Measurements from ENCODE around the gene PREB. TPM values are rescaled to one million over a fixed set of nuclear protein-coding genes. Genes with fewer than 3 reads are reported as not detected.
A peak's percentile ranks its signal among the peaks of the same experiment; 100 is the strongest.

PREB gene, protein sequence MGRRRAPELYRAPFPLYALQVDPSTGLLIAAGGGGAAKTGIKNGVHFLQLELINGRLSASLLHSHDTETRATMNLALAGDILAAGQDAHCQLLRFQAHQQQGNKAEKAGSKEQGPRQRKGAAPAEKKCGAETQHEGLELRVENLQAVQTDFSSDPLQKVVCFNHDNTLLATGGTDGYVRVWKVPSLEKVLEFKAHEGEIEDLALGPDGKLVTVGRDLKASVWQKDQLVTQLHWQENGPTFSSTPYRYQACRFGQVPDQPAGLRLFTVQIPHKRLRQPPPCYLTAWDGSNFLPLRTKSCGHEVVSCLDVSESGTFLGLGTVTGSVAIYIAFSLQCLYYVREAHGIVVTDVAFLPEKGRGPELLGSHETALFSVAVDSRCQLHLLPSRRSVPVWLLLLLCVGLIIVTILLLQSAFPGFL
- 10 to 100 TPM; 41.6 to 57.2 (median 48.7) TPM for total RNA-seq
- 10 to 100 TPM; 60.9 to 73.7 TPM for polyA plus RNA-seq
- long read RNA-seq, donor 1, transcript PREB-201 (9 exons, 2,166 nt): major isoform, 74 of 100 reads
- long read RNA-seq, donor 1, partial matches to known transcripts: 12 of 100 reads
- long read RNA-seq, donor 1, other reads (novel, unspliced or antisense): 11 of 100 reads
- long read RNA-seq, donor 2, transcript PREB-201 (9 exons, 2,166 nt): major isoform, 86 of 135 reads
- long read RNA-seq, donor 2, partial matches to known transcripts: 25 of 135 reads
- long read RNA-seq, donor 2, other reads (novel, unspliced or antisense): 21 of 135 reads
- long read RNA-seq, donor 3, transcript PREB-201 (9 exons, 2,166 nt): major isoform, 218 of 267 reads
- long read RNA-seq, donor 3, partial matches to known transcripts: 15 of 267 reads
- long read RNA-seq, donor 3, other reads (novel, unspliced or antisense): 32 of 267 reads

DNA sequence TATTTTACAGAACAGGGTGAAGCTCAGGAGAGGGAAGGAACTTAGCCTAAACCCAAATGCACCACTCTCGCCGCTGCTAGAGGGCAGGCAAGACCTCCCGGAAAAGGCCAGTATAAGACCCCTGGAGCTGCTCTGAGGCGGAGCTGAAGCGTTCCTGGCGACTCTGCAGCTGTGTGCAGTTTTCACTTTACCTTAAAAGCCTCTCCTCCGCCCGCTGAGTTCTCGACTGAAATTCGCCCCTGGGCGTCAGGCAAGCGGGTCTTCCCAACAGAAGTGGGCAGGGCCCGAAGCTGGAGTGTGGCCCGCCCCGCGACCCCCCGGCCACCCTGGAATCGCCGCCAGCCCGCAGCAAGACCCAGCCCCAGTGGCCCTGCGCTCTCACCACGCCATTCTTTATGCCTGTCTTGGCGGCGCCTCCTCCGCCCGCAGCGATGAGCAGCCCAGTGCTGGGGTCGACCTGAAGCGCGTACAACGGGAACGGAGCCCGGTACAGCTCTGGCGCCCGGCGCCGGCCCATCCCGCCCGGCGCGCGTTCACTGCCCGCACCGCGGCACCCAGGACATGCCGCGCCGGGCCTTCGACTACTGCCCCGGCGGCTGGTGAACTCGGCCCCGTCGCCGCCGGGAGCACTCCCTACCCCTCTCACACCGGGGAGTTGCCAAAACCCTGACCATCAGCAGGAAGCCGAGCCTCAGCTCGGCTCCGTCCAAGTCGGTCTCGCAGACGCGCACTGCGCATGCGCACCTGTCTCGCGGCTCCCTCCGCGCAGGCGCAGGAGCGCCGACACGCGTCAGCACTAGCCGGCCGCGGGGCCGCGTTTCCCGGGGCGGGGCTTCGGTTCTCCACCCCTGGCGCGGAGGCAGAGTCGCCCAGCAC is at the start of gene PREB:
TSS of gene PREB (minus strand) at position 732 of the 876 bp plus-strand sequence. CDS start at position 517, 215 bp downstream.
- 0 to 1% methylated on average over 75 to 86 of the region's 86 CpGs for WGBS, 2 donors
- DNase-seq (peak; percentile 97 to 99), ATAC-seq (peak; percentile 94 to 98 (median 98))
- H3K36me3 ChIP-seq: peaks cover 0 to 41% (median 28%) of the 10 kb centered on the region in 9 donors
- peak within 1 kb of the TSS; percentile 75 to 96 (median 90) for H3K27ac ChIP-seq
- peaks cover 5 to 19% (median 15%) of the 10 kb centered on the region in 9 donors for H3K4me1 ChIP-seq
- H3K27me3 ChIP-seq: no peaks in the 10 kb centered on the region
- peak within 1 kb of the TSS; percentile 85 to 100 (median 94) for H3K4me3 ChIP-seq
- TF ChIP-seq CTCF (IDR thresholded peaks at IDR 0.05): peak in 4 of 9 donors; percentile 5 to 36 (median 26)
- intact Hi-C loops (cut with DNase I): loop anchor here in 2 of 10 donors (1.0 to 5.0 kb wide), 3 partner anchors 37 to 218 kb away; partner anchors contain the start of gene KHK (in 1 of the 2)
- H3K9me3 ChIP-seq: no peaks in the 10 kb centered on the region

DNA sequence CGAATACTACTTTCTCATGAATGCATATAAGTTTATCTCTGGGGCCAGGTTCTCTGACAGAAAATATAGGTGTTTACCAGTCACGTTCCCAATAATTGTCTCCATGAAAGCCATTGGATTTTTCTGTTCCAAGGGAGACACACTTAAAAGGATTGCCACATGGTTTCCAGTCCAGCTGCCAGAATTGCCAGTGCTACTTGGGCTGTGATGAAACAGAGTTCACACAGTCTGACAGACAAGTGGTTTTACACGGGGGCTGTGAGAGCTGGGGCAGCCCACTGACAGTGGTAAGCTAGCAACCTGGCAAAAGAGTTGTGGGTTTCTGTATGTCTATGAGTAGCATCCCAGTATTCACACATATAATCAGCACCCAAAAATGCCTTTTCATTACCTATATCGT is 49.7 kb upstream of the PREB start:
- Histone ChIP-seq H3K27ac (peak overlapping the region in 1 of 10 donors; percentile 61), H3K36me3 (no peaks in the 10 kb centered on the region), H3K4me3 (no peak overlapping the region), H3K4me1 (peaks cover 0 to 26% (median 9%) of the 10 kb centered on the region in 9 donors), H3K27me3 (peaks cover 0 to 15% (median 8%) of the 10 kb centered on the region in 7 donors), H3K9me3 (no peaks in the 10 kb centered on the region)
- ATAC-seq (peak in 5 of 8 donors; percentile 39 to 84 (median 77)), DNase-seq (peak in 1 of 2 donors; percentile 23)
- intact Hi-C loops (cut with DNase I): no loop called here
- WGBS, 2 donors: 61 to 63% methylated on average over 4 of the region's 4 CpGs
- no peak for TF ChIP-seq CTCF (IDR thresholded peaks at IDR 0.05)

DNA sequence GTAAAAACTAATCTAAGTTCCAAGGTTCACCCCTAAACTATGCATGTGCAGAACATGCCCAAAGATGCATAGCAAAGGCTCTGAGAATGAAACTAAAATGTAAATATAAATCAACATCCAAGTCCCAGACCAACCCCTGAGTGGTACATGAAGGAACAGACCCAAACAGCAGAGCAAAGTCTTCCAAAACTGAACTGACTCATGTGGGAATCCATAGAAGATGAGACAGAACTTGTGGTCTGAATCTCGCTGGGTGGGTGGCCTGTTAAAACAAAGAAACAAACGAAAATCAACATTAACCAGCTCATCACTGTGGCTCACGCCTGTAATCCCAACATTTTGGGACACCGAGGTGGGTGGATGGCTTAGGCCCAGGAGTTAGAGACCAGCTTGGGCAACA is 47.9 kb upstream of the PREB start:
- Histone ChIP-seq H3K27ac (no peak overlapping the region), H3K4me3 (no peak overlapping the region), H3K27me3 (peaks cover 0 to 30% (median 22%) of the 10 kb centered on the region in 7 donors), H3K36me3 (no peaks in the 10 kb centered on the region), H3K9me3 (no peaks in the 10 kb centered on the region), H3K4me1 (peaks cover 0 to 26% (median 9%) of the 10 kb centered on the region in 9 donors)
- intact Hi-C loops (cut with DNase I): no loop called here
- no peak for ATAC-seq
- WGBS, 2 donors: 66 to 75% methylated on average over 4 of the region's 4 CpGs
- TF ChIP-seq CTCF (IDR thresholded peaks at IDR 0.05): no peak
- DNase-seq: no peak
